Amniotic epithelial cell (primary cell): ENCODE measurements around the gene OVOL2.
"Not testable (repeated sequence)": the region's sequence is repeated elsewhere in the genome, so short reads cannot be mapped to it uniquely, and the experiment has no call there.

Experiments used
- DNase-seq: peaks from one replicate; pipeline ENCODE4 v3.0.0-alpha.2; 2010; ENCODE audit warnings: low read depth

The OVOL2 gene

DNA sequence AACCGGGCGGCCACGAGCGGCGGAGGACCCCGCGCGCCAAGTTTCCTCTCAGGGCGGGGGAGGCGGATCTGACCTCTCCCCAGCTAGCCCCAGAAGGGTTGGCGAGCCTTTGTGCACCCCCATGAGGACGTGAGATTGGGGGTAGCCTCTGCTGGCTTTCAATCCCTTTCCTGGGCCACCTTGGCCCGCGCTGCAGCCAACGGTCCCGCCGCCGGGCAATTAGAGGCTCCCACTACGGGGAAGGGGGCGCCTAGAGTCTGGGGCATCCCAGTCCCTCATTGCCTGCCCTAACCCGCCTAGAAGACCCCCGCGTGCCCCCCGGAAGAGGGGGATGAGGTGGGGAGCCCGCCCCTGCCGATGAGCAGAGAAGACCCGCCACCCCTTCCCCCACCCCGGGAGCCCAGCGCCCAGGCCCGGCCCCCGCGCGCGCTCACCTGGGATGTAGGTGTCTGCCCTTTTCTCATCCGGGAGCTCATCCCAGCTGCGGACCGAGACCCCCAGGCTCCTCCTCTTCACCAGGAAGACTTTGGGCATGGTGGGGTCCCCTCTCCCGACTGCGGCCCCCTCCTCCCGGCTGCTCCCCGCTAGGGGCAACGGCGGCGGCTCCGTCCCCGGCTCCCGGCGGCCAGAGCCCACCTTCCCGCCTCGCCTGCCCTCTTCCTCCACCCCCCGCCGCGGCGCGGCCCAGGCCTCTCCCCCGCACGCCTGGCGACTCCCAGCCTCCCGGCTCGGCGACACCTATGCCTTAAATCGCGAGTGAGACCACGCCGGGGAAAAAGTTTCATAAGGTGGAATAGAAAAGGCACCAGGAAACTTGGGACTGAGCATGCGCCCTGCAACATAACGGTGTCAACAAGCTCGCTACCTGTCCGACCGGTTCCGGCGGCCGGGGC, at the start of gene OVOL2:
TSS of gene OVOL2 (minus strand) at position 816 of the 893 bp plus-strand sequence. CDS start at position 534, 282 bp downstream.
- no peak for DNase-seq

GRCh38 chr20:18103497-18103896, 45.8 kb upstream of the OVOL2 start:
- DNase-seq: no peak

GRCh38 chr20:18101125-18101810, 43.6 kb upstream of the OVOL2 start:
- DNase-seq: no peak

GRCh38 chr20:18100569-18100968, 42.9 kb upstream of the OVOL2 start:
- DNase-seq: not testable (repeated sequence)

DNA sequence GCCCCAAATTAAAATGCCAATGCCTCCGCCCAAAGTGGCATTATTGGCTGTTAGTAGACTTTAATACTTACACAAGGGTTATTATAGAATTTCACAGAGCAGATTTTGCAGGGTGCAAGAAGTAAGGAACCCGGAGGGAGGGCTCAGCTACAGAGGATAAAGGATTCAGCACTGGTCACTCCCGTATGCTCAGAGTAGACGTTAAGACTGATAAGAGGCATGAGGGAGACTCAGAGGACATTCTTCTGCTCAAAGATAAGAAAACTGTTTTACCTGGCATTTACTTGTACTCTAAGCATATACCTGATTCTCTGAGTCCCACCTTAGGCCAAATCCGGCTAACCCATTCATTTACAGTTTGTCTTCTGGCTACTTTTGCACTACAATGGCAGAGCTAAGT, 36.5 kb upstream of the OVOL2 start:
- no peak for DNase-seq

DNA sequence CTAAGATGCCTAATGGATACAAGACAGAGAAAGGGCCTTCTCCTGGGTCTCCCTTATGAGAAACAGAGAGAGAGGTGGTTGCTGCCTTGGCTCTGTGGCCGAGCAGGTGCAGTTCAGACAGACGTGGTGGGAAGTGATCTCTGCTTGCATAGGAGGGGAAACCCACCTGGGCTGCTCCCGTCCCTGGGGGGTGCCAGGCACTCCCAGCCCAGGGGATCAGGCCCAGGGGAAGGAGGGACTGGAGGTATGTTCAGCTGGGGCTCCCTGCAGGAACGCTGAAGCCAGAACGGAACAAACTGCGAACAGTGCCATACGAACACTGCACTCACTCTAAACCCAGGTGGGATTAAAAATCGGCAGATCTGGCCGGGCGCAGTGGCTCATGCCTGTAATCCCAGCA, 35.7 kb upstream of the OVOL2 start:
- no peak for DNase-seq

GRCh38 chr20:18092890-18093289, 35.2 kb upstream of the OVOL2 start:
- DNase-seq: no peak

DNA sequence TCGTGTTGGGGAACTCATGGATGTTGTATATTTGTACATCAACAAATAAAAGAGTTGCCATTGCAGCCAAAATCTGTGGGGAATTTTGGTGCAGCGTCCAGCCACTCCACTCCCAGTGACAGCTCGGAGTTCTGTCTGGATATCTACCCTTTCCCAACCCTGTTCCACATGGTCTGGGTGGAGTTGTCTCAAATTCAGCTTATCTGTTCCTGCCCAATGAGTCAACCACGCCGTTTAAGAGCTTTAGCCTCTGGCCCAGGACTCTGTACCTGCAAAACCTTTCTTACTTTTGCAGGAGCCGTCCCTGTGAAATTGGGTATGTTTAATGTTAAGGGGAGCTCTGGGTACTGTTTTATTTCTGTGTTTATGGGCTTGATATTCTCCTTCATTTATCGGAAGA, 33.9 kb upstream of the OVOL2 start:
- DNase-seq: no peak

DNA sequence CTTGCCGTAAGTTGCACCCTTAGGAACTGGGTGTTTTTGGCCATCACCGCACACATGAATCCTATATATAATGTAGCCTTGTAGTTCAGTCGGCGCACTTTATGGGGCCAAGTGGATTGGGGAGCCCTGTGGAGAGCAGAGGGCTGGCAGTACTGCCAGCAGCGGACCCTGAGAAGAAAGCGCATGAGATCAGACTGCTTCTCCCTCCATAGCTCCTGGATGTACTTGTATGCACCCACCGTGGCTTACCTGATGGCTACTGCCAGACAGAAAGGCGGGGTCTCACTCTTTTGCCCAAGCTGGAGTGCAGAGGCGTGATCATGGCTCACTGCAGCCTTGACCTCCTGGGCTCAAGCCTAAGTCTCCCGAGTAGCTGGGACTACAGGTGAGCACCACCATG, 32.8 kb upstream of the OVOL2 start:
- DNase-seq: no peak

GRCh38 chr20:18090044-18090443, 32.3 kb upstream of the OVOL2 start:
- DNase-seq: no peak

GRCh38 chr20:18088841-18089240, 31.1 kb upstream of the OVOL2 start:
- not testable (repeated sequence) for DNase-seq

DNA sequence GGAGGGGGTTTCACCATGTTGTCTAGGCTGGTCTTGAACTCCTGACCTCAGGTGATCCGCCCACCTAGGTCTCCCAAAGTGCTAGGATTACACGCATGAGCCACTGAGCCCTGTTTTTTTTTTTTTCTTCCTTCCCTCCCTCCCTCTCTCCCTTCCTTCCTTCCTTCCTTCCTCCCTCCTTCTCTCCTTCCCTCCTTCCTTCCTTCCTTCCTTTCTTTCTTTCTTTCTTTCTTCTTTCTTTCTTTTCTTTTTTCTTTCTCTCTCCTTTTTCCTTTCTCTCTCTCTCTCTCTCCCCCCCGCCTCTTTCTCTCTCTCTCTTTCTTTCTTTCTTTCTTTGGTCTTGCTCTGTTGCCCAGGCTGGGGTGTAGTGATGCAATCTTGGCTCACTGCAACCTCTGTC, 30.6 kb upstream of the OVOL2 start:
- DNase-seq: not testable (repeated sequence)

GRCh38 chr20:18087054-18087453, 29.3 kb upstream of the OVOL2 start:
- no peak for DNase-seq

GRCh38 chr20:18080836-18081235, 23.1 kb upstream of the OVOL2 start:
- not testable (repeated sequence) for DNase-seq

GRCh38 chr20:18079756-18080353, 22.1 kb upstream of the OVOL2 start:
- no peak for DNase-seq

- no peak for DNase-seq
These were observed 19.4 kb upstream of the OVOL2 start for GRCh38 chr20:18077157-18077556.

- no peak for DNase-seq
These were observed 14.8 kb upstream of the OVOL2 start for GRCh38 chr20:18072532-18072931.

DNA sequence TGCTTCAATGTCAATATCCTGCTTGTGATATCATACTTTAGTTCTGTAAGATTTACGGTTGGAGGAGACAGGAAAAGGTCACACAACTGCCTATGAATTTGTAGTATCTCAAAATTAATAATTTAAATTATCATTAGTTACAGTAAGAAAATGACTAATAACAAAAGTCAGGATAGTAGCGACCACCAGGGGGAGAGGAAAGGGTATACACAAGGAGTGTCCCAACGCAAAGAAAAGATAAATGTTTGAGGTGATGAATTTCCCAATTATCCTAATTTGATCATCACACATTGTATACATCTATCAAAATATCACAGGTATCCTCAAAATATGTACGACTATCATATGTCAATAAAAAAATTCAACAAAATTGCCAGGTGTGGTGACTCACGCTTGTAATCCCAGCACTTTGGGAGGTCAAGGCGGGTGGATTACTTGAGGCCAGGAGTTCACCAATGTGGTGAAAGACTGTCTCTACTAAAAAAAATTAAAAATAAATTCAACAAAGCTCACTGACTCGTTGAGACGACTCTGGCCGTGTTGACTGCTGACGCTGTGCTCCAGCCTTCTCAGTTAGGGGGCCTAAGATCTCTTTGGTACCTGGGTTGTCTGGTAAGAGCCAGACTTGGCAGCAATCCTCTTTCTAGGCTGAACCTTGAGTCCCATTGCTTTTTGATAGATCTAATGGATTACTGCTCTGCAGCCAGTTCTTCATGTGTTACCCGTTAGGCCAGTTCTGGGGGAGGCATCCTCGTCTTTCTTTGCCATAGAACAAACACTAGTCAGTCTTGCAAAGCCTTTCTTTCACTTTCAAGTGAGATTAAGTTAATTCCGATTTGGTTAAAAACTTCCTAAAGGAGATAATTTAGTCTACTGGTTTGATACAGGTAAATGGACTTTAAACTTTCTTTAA, 9.0 kb upstream of the OVOL2 start:
- DNase-seq: no peak

DNA sequence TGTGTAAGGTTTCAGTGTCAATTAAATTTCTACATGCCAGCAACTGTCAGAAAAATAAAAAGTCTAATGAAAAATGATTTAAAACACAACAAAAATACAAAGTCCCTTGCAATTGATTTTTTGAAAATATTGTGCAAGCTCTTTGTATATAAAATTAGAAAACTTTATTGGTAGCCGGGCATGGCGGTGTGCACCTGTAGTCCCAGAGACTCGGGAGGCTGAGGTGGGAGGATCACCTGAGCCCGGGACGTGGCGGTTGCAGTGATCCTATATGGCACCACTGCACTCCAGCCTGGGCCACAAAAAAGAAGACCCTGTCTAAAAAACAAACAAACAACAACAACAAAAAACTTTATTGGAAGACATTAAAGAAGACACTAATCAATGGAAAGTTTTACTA, 6.0 kb upstream of the OVOL2 start:
- no peak for DNase-seq

DNA sequence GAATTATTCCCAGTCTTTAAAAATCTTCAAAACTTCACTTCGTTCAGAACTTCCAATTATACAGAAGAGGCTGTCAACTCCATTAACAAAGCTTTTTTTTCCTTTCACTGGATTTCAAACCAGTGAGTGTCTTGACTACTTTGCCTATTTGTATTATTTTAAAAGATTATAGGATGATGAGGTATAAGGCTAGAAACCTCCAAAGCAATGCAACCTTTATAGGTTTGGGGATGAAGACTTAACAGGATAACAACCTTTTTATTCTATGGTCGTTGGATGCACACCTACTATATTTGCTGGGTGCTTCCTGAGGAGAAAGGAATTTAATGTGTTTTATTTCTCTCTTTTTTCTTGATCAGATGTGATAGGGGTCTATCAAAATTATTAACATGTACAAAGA, 1.9 kb upstream of the OVOL2 start:
- no peak for DNase-seq

DNA sequence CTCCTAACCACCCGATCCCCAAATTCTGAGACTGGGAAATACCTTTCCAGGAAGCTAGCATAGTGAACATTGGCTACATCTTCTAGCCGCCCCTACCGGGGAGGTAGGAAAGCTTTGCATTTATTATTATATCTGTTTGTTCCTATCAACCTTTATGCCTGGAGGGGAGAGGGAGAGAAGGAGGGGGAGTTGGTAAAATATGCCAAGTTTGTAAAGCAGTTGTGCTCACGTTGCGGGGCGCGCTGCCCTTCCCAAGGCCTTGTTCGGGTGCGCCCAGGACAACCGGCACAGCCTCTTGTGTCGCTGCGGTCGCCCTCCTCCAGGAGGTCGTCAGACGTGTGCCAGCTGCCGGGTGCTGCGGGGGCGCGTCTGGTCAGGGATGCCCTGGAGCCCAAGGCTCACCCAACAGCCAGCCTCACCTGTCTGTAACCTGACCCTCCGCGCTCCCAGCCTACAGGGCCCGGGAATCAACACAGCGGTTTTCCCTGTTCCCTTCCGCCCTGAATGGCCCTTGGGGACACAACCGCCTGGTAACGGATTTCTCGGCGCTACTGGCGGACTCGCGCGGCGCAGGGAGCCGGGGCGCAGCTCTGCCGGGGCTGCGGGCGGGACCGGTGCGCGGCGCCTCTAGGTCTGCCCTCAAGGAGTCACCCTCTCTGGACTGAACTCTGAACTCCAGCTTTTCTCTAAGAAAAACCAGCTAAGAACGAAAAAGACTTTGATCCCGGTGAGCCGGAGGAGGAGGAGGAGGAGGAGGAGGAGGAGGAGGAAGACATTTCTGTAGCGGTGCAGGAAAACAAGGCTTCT, 1.1 kb upstream of the OVOL2 start:
- DNase-seq: no peak
